ENCODE data around the gene CD300A.

Gene CD300A

DNA sequence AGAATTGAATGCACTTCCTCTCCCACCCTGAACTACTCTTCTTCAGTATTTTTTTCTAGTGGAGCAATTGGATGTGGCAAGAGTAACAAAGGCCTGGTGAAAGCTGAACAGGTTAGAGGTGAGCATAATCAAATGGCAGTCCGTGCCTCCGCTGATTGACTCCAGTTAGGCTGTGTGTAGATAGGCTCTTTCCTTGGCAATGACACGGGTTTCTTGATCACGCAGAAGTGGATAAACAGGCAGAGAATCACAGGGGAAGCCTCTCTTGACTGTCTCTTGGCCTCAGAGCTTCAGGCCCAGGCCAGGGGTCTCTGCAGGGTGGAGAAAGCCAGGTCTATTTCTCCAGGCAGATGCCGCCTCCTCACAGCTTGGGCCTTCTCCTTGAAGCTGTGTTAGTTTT lies 60.6 kb downstream of the CD300A start:
- DNase-seq (ENCODE audit: low spot score) (no peak), ATAC-seq (ENCODE audit: low read depth) (no peak)
- Histone ChIP-seq H3K4me1 (ENCODE audit: insufficient read depth, poor library complexity, severe bottlenecking) (no peaks in the 10 kb centered on the region), H3K36me3 (ENCODE audit: low read depth) (no peaks in the 10 kb centered on the region), H3K27ac (ENCODE audit: poor library complexity, severe bottlenecking) (no peak overlapping the region), H3K9me3 (ENCODE audit: severe bottlenecking) (no peaks in the 10 kb centered on the region), H3K4me3 (ENCODE audit: severe bottlenecking) (no peak overlapping the region), H3K27me3 (ENCODE audit: insufficient read depth, poor library complexity, severe bottlenecking) (peaks cover 11% of the 10 kb centered on the region)
- TF ChIP-seq, protein P1, sequence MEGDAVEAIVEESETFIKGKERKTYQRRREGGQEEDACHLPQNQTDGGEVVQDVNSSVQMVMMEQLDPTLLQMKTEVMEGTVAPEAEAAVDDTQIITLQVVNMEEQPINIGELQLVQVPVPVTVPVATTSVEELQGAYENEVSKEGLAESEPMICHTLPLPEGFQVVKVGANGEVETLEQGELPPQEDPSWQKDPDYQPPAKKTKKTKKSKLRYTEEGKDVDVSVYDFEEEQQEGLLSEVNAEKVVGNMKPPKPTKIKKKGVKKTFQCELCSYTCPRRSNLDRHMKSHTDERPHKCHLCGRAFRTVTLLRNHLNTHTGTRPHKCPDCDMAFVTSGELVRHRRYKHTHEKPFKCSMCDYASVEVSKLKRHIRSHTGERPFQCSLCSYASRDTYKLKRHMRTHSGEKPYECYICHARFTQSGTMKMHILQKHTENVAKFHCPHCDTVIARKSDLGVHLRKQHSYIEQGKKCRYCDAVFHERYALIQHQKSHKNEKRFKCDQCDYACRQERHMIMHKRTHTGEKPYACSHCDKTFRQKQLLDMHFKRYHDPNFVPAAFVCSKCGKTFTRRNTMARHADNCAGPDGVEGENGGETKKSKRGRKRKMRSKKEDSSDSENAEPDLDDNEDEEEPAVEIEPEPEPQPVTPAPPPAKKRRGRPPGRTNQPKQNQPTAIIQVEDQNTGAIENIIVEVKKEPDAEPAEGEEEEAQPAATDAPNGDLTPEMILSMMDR (IDR thresholded peaks at IDR 0.05; ENCODE audit: poor library complexity, severe bottlenecking), result no peak

DNA sequence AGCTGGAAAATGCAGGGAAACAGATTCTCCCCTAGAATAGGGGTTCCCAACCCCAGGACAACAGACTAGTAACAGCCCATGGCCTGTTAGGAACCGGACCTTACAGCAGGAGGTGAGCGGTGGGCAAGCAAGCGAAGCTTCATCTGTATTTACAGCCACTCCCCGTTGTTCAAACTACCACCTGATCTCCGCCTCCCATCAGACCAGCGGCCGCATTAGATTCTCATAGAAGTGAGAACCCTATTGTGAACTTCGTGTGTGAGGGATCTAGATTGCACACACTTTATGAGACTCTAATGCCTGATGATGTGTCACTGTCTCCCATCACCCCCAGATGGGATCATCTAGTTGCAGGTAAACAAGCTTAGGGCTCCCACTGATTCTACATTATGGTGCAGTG lies 61.3 kb downstream of the CD300A start:
- DNase-seq (ENCODE audit: low spot score), result no peak
- H3K27me3 ChIP-seq (ENCODE audit: insufficient read depth, poor library complexity, severe bottlenecking), result peaks cover 11% of the 10 kb centered on the region
- TF ChIP-seq, protein P1 (IDR thresholded peaks at IDR 0.05; ENCODE audit: poor library complexity, severe bottlenecking), result no peak
- H3K4me3 ChIP-seq (ENCODE audit: severe bottlenecking), result no peak overlapping the region
- no peaks in the 10 kb centered on the region for H3K4me1 ChIP-seq (ENCODE audit: insufficient read depth, poor library complexity, severe bottlenecking)
- ATAC-seq (ENCODE audit: low read depth), result no peak
- no peaks in the 10 kb centered on the region for H3K36me3 ChIP-seq (ENCODE audit: low read depth)
- H3K9me3 ChIP-seq (ENCODE audit: severe bottlenecking), result no peaks in the 10 kb centered on the region
- H3K27ac ChIP-seq (ENCODE audit: poor library complexity, severe bottlenecking), result no peak overlapping the region

DNA sequence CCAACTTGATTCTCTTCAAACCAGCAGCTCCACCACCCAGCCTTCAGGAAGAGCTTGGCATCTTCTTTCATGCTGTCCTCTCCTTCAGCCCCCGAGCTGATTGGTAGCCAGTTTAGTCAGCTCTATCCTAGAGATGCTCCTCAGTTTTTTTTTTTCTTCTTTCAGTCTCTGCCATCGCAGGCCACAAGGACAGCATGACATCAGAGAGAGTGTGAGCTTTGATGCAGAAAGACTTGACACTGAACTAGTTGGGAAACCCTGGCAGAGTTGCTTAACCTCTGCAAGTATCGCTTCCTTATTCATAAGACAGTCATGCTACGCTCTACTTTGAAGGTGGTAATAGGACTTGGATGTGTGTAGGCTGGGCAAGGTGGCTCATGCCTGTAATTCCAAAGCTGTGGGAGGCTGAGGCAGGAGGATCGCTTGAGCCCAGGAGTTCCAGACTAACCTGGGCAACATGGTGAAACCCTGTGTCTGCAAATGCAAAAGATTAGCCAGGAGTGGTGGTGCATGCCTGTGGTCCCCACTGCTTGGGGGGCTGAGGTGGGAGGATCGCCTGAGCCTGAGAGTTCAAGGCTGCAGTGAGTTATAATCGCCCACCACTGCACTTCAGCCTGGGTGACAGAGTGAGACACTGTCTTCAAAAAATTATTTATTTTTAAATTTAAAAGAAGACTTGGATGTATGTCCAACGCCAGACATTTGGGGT lies 62.2 kb downstream of the CD300A start:
- H3K4me3 ChIP-seq (ENCODE audit: severe bottlenecking), result no peak overlapping the region
- H3K36me3 ChIP-seq (ENCODE audit: low read depth), result no peaks in the 10 kb centered on the region
- H3K27ac ChIP-seq (ENCODE audit: poor library complexity, severe bottlenecking), result no peak overlapping the region
- no peaks in the 10 kb centered on the region for H3K9me3 ChIP-seq (ENCODE audit: severe bottlenecking)
- no peak for ATAC-seq (ENCODE audit: low read depth)
- no peaks in the 10 kb centered on the region for H3K4me1 ChIP-seq (ENCODE audit: insufficient read depth, poor library complexity, severe bottlenecking)
- TF ChIP-seq, protein P1 (IDR thresholded peaks at IDR 0.05; ENCODE audit: poor library complexity, severe bottlenecking), result no peak
- DNase-seq (ENCODE audit: low spot score), result no peak
- H3K27me3 ChIP-seq (ENCODE audit: insufficient read depth, poor library complexity, severe bottlenecking), result peaks cover 11% of the 10 kb centered on the region

DNA sequence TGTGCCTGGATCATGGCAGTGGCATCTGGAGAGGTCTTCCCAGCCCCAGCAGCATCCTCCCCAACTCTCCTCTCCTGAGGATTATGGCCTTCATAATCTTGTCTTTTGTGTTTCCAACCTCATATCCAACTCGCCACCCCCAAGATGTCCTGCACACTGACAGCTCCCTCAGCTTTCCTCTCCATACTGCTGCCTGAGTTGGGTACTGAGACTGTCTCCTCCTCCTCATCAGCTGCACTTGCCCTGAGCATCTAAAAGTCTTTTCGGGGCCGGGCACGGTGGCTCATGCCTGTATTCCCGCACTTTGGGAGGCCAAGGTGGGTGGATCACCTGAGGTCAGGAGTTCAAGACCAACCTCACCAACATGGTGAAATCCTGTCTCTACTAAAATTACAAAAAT lies 62.8 kb downstream of the CD300A start:
- no peaks in the 10 kb centered on the region for H3K9me3 ChIP-seq (ENCODE audit: severe bottlenecking)
- peak; percentile 33 for DNase-seq (ENCODE audit: low spot score)
- no peak overlapping the region for H3K4me3 ChIP-seq (ENCODE audit: severe bottlenecking)
- TF ChIP-seq, protein P1 (IDR thresholded peaks at IDR 0.05; ENCODE audit: poor library complexity, severe bottlenecking), result no peak
- no peaks in the 10 kb centered on the region for H3K4me1 ChIP-seq (ENCODE audit: insufficient read depth, poor library complexity, severe bottlenecking)
- H3K27ac ChIP-seq (ENCODE audit: poor library complexity, severe bottlenecking), result no peak overlapping the region
- H3K27me3 ChIP-seq (ENCODE audit: insufficient read depth, poor library complexity, severe bottlenecking), result peaks cover 11% of the 10 kb centered on the region
- H3K36me3 ChIP-seq (ENCODE audit: low read depth), result no peaks in the 10 kb centered on the region
- no peak for ATAC-seq (ENCODE audit: low read depth)

DNA sequence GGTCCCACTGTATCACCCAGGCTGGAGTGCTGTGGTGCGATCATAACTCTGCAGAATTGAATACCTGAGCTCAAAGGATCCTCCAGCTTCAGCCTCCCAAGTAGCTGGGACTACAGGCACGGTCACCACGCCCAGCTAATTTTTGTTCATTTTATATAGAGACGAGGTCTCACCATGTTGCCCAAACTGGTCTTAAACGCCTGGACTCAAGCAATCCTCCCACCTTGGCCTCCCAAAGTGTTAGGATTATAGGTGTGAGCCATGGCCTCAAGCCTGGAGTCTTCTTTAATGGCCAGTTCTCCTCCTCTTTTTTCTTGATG lies 64.4 kb downstream of the CD300A start:
- no peaks in the 10 kb centered on the region for H3K36me3 ChIP-seq (ENCODE audit: low read depth)
- no peak overlapping the region for H3K4me3 ChIP-seq (ENCODE audit: severe bottlenecking)
- TF ChIP-seq, protein P1 (IDR thresholded peaks at IDR 0.05; ENCODE audit: poor library complexity, severe bottlenecking), result no peak
- DNase-seq (ENCODE audit: low spot score) (no peak), ATAC-seq (ENCODE audit: low read depth) (no peak)
- H3K4me1 ChIP-seq (ENCODE audit: insufficient read depth, poor library complexity, severe bottlenecking), result no peaks in the 10 kb centered on the region
- peaks cover 19% of the 10 kb centered on the region for H3K27me3 ChIP-seq (ENCODE audit: insufficient read depth, poor library complexity, severe bottlenecking)
- no peak overlapping the region for H3K27ac ChIP-seq (ENCODE audit: poor library complexity, severe bottlenecking)
- H3K9me3 ChIP-seq (ENCODE audit: severe bottlenecking), result no peaks in the 10 kb centered on the region

Data from RWPE2 (cell line).